Gastrocnemius medialis (tissue), 4 donors: ENCODE data around the gene LZTFL1. TPM values are rescaled to one million over a fixed set of nuclear protein-coding genes. Genes with fewer than 3 reads are reported as not detected.

Source experiments
- ATAC-seq, 2 donors: fragments of 150-250 bp; one replicate each; pipeline ENCODE4 v1.9.1; 2016
- DNase-seq, 2 donors: peaks; one replicate each; pipeline ENCODE4 v3.0.0-alpha.2; 2019
- H3K27ac ChIP-seq, 4 donors: fragments of 200-600 bp; sonication (generic); 1 replicate in 1 of 4; 2 replicates in 3 of 4; pipeline ENCODE4 v1.5.1; 2016 to 2018; ENCODE audit warnings: mild to moderate bottlenecking in 2 of 4, moderate library complexity in 1 of 4
- H3K27me3 ChIP-seq, 3 donors: fragments of 200-600 bp; sonication (generic) in 2 of 3; 1 replicate in 1 of 3; 2 replicates in 2 of 3; pipeline versions ENCODE4 v1.5.1 to v1.6.0; 2016 to 2019; ENCODE audit warnings: mild to moderate bottlenecking in 1 of 3, moderate library complexity in 1 of 3
- H3K36me3 ChIP-seq, 2 donors: fragments of 200-600 bp; sonication (generic) in 1 of 2; one replicate each; pipeline ENCODE4 v1.5.1; 2017 to 2018
- H3K4me1 ChIP-seq, 2 donors: fragments of 200-600 bp; sonication (generic) in 1 of 2; one replicate each; pipeline ENCODE4 v1.5.1; 2016 to 2017; ENCODE audit warnings: mild to moderate bottlenecking in 2 of 2
- H3K4me3 ChIP-seq, 4 donors: fragments of 200-600 bp; sonication (generic) in 3 of 4; 1 replicate in 1 of 4; 2 replicates in 3 of 4; pipeline ENCODE4 v1.5.1; 2016 to 2019; ENCODE audit warnings: mild to moderate bottlenecking in 2 of 4
- H3K9me3 ChIP-seq, 3 donors: fragments of 200-600 bp; sonication (generic) in 2 of 3; 1 replicate in 1 of 3; 2 replicates in 2 of 3; pipeline ENCODE4 v1.5.1; 2016 to 2019
- CTCF ChIP-seq, 5 experiments: fragments of 450-650 bp in 3 of 5; fragments of 200-600 bp in 2 of 5; sonication (generic) in 2 of 5; IDR thresholded peaks in 4 of 5; conservative IDR thresholded peaks in 1 of 5; 1 replicate in 4 of 5; 2 replicates in 1 of 5; pipeline ENCODE4 v1.5.1; 2016 to 2019; ENCODE audit warnings: antibody characterized with exemption in 5 of 5, mild to moderate bottlenecking in 3 of 5, moderate library complexity in 3 of 5
- POLR2A ChIP-seq, 2 donors: fragments of 450-650 bp; IDR thresholded peaks; one replicate each; pipeline ENCODE4 v1.6.1; 2017; ENCODE audit warnings: antibody characterized with exemption in 2 of 2, mild to moderate bottlenecking in 2 of 2, moderate library complexity in 2 of 2
- in situ Hi-C, 4 donors: fragments of 200-750 bp; cut with MboI; loops; one replicate each; pipeline versions ENCODE4 v1.15.0 to v1.8.0; 2017; ENCODE audit warnings: low sequenced_read_pairs in 4 of 4
- intact Hi-C: fragments of 100-400 bp; cut with DNase I; formaldehyde crosslinking; loops from one replicate; pipeline ENCODE4 v1.15.1; 2023; ENCODE audit warnings: low total_unique reads
- total RNA-seq, 4 donors: library from RNA; depleted of rRNA; stranded (reverse); fragments of >200 nt; gene quantifications; one replicate each; pipeline versions ENCODE4 v1.1.0 to v1.2.3, GENCODE V29; 2016

Gene LZTFL1
- total RNA-seq, 4 donors from 2014 or later = 3.2 to 7.6 (median 5.0) TPM

- no peak overlapping the region for H3K27ac ChIP-seq
- no peaks in the 10 kb centered on the region for H3K27me3 ChIP-seq
- in situ Hi-C loops = no loop called here
- H3K9me3 ChIP-seq = no peaks in the 10 kb centered on the region
- no peak overlapping the region for H3K4me3 ChIP-seq
- no peaks in the 10 kb centered on the region for H3K36me3 ChIP-seq
- H3K4me1 ChIP-seq = no peaks in the 10 kb centered on the region
- no peak for TF ChIP-seq CTCF (IDR thresholded peaks at IDR 0.05 in 4 of 5, conservative IDR thresholded peaks at IDR 0.05 in 1 of 5)
- no peak for TF ChIP-seq POLR2A (IDR thresholded peaks at IDR 0.05)
- DNase-seq (no peak), ATAC-seq (no peak)
- intact Hi-C loops = no loop called here
Observed at GRCh38 chr3:45887285-45887684, 45.4 kb upstream of the LZTFL1 start.

DNA sequence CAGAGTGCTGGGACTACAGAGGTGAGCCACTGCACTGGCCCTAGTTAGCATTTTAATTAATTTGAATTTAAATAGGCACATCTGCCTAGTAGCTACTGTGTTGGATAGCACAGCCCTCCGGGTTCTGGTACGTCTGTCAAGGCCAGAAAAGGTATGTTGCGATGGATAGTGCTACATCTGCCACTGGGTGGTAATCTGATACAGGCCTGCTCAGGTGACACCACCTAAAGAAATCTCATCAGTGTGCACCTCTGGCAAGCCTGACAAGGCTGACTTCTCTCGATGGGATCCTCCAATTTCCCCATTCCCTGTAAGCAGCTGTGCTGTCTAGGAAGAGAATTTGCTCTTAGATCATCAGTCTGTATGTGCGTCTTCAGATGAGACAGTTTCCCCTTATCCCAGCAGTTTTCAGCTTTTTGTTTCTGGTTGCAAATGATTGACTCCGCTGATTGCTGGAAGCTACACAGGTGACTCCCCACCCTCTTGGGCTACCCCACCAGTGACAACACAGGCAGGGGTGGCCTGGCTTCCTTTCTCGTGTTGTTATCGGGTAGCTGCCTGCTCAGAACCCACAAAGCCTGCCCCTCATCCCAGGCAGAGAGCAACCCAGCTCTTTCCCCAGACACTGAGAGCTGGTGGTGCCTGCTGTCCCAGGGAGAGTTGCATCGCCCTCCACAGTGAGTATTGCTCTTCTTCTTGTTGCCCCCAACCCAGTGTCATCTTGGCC lies 44.2 kb upstream of the LZTFL1 start, which contains the start of gene CCR9:
Gene CCR9 (plus strand): TSS at position 565 of the 727 bp plus-strand sequence. CDS start 8,391 bp downstream, outside the sequence.
- intact Hi-C loops = no loop called here

DNA sequence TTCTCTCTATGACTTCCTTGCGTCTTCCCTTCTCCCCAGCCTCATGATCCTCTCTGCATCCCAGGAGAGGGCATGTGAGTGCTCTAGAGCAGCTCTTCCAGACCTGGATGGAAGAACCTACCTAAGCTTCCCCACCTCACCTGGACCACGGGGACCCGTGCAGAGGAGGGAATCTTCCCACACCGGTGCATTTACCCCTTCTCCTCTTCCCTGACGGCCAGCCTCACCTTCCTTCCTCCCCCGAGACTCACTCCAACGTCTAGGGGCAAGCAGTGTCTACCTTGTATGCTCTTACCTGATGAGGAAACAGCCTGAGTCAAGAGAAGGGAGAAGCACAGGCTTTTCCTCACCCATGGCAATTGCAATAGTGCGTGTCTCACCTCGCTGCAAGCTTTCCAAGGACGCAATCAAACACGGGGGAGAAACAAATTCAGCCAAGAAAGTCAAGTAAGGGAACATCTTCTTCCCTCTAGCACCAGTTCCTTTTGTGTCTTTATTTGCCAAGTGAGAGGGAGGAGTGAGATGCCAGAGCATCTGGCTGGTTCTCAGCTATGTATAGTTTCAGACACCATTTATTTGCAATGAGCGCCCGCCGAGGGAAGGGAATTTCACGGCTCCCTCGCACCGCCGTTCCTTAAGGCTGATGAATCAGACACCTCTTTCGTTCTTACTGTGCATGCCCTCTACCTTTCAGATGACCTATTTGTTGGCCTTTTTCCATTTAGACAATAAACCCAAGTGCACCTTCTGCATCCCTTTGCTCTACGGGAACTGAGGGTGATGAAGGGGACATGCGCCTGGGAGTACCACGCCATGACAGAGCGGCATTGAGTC lies 42.7 kb upstream of the LZTFL1 start:
- TF ChIP-seq CTCF (IDR thresholded peaks at IDR 0.05 in 4 of 5, conservative IDR thresholded peaks at IDR 0.05 in 1 of 5) (no peak), POLR2A (IDR thresholded peaks at IDR 0.05) (no peak)
- intact Hi-C loops (no loop called here), in situ Hi-C loops (no loop called here)
- no peaks in the 10 kb centered on the region for H3K36me3 ChIP-seq
- no peaks in the 10 kb centered on the region for H3K4me1 ChIP-seq
- no peaks in the 10 kb centered on the region for H3K9me3 ChIP-seq
- no peak overlapping the region for H3K27ac ChIP-seq
- ATAC-seq = no peak
- H3K4me3 ChIP-seq = no peak overlapping the region
- DNase-seq = no peak
- H3K27me3 ChIP-seq = no peaks in the 10 kb centered on the region

More for the DNA sequence above, 44.2 kb upstream of the LZTFL1 start, which contains the start of gene CCR9:
- no peaks in the 10 kb centered on the region for H3K9me3 ChIP-seq
- in situ Hi-C loops = no loop called here
- H3K27ac ChIP-seq = no peak within 1 kb of the TSS
- no peaks in the 10 kb centered on the region for H3K36me3 ChIP-seq
- no peak for DNase-seq
- ATAC-seq = no peak
- TF ChIP-seq POLR2A (IDR thresholded peaks at IDR 0.05) (no peak), CTCF (IDR thresholded peaks at IDR 0.05 in 4 of 5, conservative IDR thresholded peaks at IDR 0.05 in 1 of 5) (no peak)
- H3K4me1 ChIP-seq = no peaks in the 10 kb centered on the region
- no peaks in the 10 kb centered on the region for H3K27me3 ChIP-seq
- H3K4me3 ChIP-seq = no peak within 1 kb of the TSS

- no peak for TF ChIP-seq POLR2A (IDR thresholded peaks at IDR 0.05)
- no peak for TF ChIP-seq CTCF (IDR thresholded peaks at IDR 0.05 in 4 of 5, conservative IDR thresholded peaks at IDR 0.05 in 1 of 5)
- Histone ChIP-seq H3K4me1 (no peaks in the 10 kb centered on the region), H3K36me3 (no peaks in the 10 kb centered on the region), H3K27ac (no peak overlapping the region), H3K9me3 (no peaks in the 10 kb centered on the region), H3K4me3 (no peak overlapping the region), H3K27me3 (no peaks in the 10 kb centered on the region)
- ATAC-seq = no peak
- intact Hi-C loops = no loop called here
- no peak for DNase-seq
- in situ Hi-C loops = no loop called here
Observed at GRCh38 chr3:45881078-45882022, 39.4 kb upstream of the LZTFL1 start.
